H1 (cell line): ENCODE results near the gene NELL1. TPM values are rescaled to one million over a fixed set of nuclear protein-coding genes. Genes with fewer than 3 reads are reported as not detected.

Experiments used
- CTCF ChIA-PET: fragments of 300-600 bp; sonication (Branson Sonifier 250); formaldehyde crosslinking; loops from one replicate; lab custom pipeline; 2021; ENCODE audit not compliant: partially characterized antibody; lab: Charles Lee
- POLR2A ChIA-PET: fragments of 300-600 bp; sonication (Branson Sonifier 250); formaldehyde crosslinking; loops from one replicate; lab custom pipeline; 2021; ENCODE audit warnings: inconsistent platforms; ENCODE audit not compliant: partially characterized antibody; lab: Charles Lee
- DNase-seq, 2 experiments: peaks; one replicate each; pipeline versions ENCODE4 v3.0.0 to v3.0.0-alpha.2; 2010 to 2022; ENCODE audit warnings: low spot score in 2 of 2, low read depth in 1 of 2, mixed read lengths in 1 of 2
- FAIRE-seq: peaks from 2 replicates; lab custom pipeline; 2011; peaks lifted over from hg19 to GRCh38; lab: Jason Lieb, UNC
- H2AFZ ChIP-seq: 2 replicates; pipeline ENCODE4 v1.8.1; 2012; ENCODE audit warnings: low read length, inconsistent platforms
- H2AK5ac ChIP-seq: 2 replicates; pipeline ENCODE4 v1.6.1; 2013; ENCODE audit warnings: low read depth, low read length
- H2BK120ac ChIP-seq: replicated peaks from 2 replicates; pipeline ENCODE3; 2013; ENCODE audit warnings: low read depth, low read length, inconsistent platforms
- H2BK12ac ChIP-seq: 2 replicates; pipeline ENCODE4 v1.6.1; 2013; ENCODE audit warnings: low read depth, low read length
- H2BK15ac ChIP-seq: 2 replicates; pipeline ENCODE4 v1.6.1; 2013; ENCODE audit warnings: low read length
- H2BK20ac ChIP-seq: 2 replicates; pipeline ENCODE4 v1.6.1; 2013; ENCODE audit warnings: low read length
- H2BK5ac ChIP-seq: 2 replicates; pipeline ENCODE4 v1.6.1; 2013; ENCODE audit warnings: low read depth, low read length
- H3K14ac ChIP-seq: 2 replicates; pipeline ENCODE4 v1.6.1; 2013; ENCODE audit warnings: inconsistent platforms; ENCODE audit not compliant: insufficient read length
- H3K18ac ChIP-seq: 2 replicates; pipeline ENCODE4 v1.6.1; 2013; ENCODE audit warnings: low read length; ENCODE audit errors: extremely low read depth
- H3K23ac ChIP-seq: 2 replicates; pipeline ENCODE4 v1.6.1; 2013; ENCODE audit warnings: inconsistent platforms; ENCODE audit not compliant: insufficient read length
- H3K23me2 ChIP-seq: 2 replicates; pipeline ENCODE4 v1.6.1; 2013; ENCODE audit warnings: low read depth, low read length
- H3K27ac ChIP-seq: 2 replicates; pipeline ENCODE4 v1.6.1; 2011; ENCODE audit warnings: low read depth, low read length, inconsistent platforms
- H3K27me3 ChIP-seq, 4 experiments: replicated peaks in 1 of 4; 1 replicate in 1 of 4; 2 replicates in 3 of 4; pipeline versions ENCODE4 v1.6.1 to v1.8.1; 2011 to 2013; ENCODE audit warnings: low read length in 3 of 4, mild to moderate bottlenecking in 3 of 4, inconsistent platforms in 2 of 4, mixed read lengths in 2 of 4, moderate library complexity in 1 of 4; ENCODE audit not compliant: control insufficient read depth in 3 of 4, insufficient read depth in 3 of 4; ENCODE audit errors: extremely low read depth in 1 of 4
- H3K36me3 ChIP-seq, 4 experiments: 2 replicates each; pipeline versions ENCODE4 v1.6.1 to v1.8.1; 2011 to 2013; ENCODE audit warnings: mild to moderate bottlenecking in 4 of 4, low read length in 3 of 4, moderate library complexity in 2 of 4, control low read depth in 1 of 4, inconsistent platforms in 1 of 4; ENCODE audit not compliant: insufficient read depth in 4 of 4, control insufficient read depth in 2 of 4
- H3K4ac ChIP-seq: replicated peaks from 2 replicates; pipeline ENCODE3; 2013; ENCODE audit warnings: low read length, low read depth, mixed read lengths, inconsistent platforms; ENCODE audit not compliant: insufficient read length
- H3K4me1 ChIP-seq, 4 experiments: replicated peaks in 1 of 4; 1 replicate in 1 of 4; 2 replicates in 3 of 4; pipeline versions ENCODE4 v1.6.1 to v1.8.1; 2011 to 2013; ENCODE audit warnings: low read length in 3 of 4, inconsistent platforms in 2 of 4, mixed read lengths in 1 of 4; ENCODE audit not compliant: insufficient read depth in 4 of 4, control insufficient read depth in 3 of 4
- H3K4me2 ChIP-seq, 2 experiments: 2 replicates each; pipeline versions ENCODE4 v1.6.1 to v1.8.1; 2011 to 2013; ENCODE audit warnings: low read depth in 2 of 2, low read length in 2 of 2, control low read depth in 1 of 2, inconsistent platforms in 1 of 2, mild to moderate bottlenecking in 1 of 2; ENCODE audit not compliant: insufficient read depth in 1 of 2
- H3K4me3 ChIP-seq, 4 experiments: fragments of 200-600, 300-600 bp in 1 of 4; sonication (generic), shearing (Covaris generic), sonication (Bioruptor Twin) in 1 of 4; 2 replicates each; pipeline versions ENCODE4 v1.5.1 to v1.8.1; 2011 to 2016; ENCODE audit warnings: low read length in 4 of 4, low read depth in 3 of 4, control low read depth in 2 of 4, inconsistent platforms in 2 of 4, mild to moderate bottlenecking in 2 of 4, mixed read lengths in 1 of 4, moderate library complexity in 1 of 4; ENCODE audit not compliant: insufficient read depth in 2 of 4; ENCODE audit errors: extremely low read depth in 1 of 4
- H3K56ac ChIP-seq: replicated peaks from 2 replicates; pipeline ENCODE3; 2013; ENCODE audit warnings: low read depth, mild to moderate bottlenecking, mixed read lengths, low read length, inconsistent platforms; ENCODE audit not compliant: insufficient read length
- H3K79me1 ChIP-seq: 2 replicates; pipeline ENCODE4 v1.6.1; 2013; ENCODE audit warnings: low read depth, low read length, control low read depth
- H3K79me2 ChIP-seq, 2 experiments: 2 replicates each; pipeline versions ENCODE4 v1.6.1 to v1.8.1; 2012 to 2013; ENCODE audit warnings: low read length in 2 of 2, mild to moderate bottlenecking in 2 of 2, inconsistent platforms in 1 of 2; ENCODE audit not compliant: insufficient read depth in 2 of 2, control insufficient read depth in 1 of 2
- H3K9ac ChIP-seq, 4 experiments: replicated peaks in 1 of 4; 1 replicate in 1 of 4; 2 replicates in 3 of 4; pipeline versions ENCODE4 v1.6.1 to v1.8.1; 2011 to 2013; ENCODE audit warnings: low read depth in 3 of 4, low read length in 3 of 4, control low read depth in 2 of 4, mild to moderate bottlenecking in 2 of 4, moderate library complexity in 2 of 4, inconsistent platforms in 1 of 4; ENCODE audit errors: extremely low read depth in 1 of 4
- H3K9me3 ChIP-seq, 2 experiments: 2 replicates each; pipeline versions ENCODE4 v1.6.1 to v1.8.1; 2012 to 2013; ENCODE audit warnings: mild to moderate bottlenecking in 2 of 2, moderate library complexity in 2 of 2, control low read depth in 1 of 2, inconsistent platforms in 1 of 2, low read depth in 1 of 2, low read length in 1 of 2, mixed read lengths in 1 of 2; ENCODE audit not compliant: insufficient read depth in 2 of 2
- H4K20me1 ChIP-seq, 2 experiments: replicated peaks in 1 of 2; 2 replicates each; pipeline versions ENCODE3 to v1.8.1; 2011 to 2013; ENCODE audit warnings: inconsistent platforms in 2 of 2, low read length in 2 of 2, mild to moderate bottlenecking in 1 of 2; ENCODE audit not compliant: insufficient read depth in 2 of 2, control insufficient read depth in 1 of 2
- H4K5ac ChIP-seq: 2 replicates; pipeline ENCODE4 v1.6.1; 2013; ENCODE audit warnings: low read length, low read depth, mixed read lengths, inconsistent platforms; ENCODE audit not compliant: insufficient read length
- H4K8ac ChIP-seq: 2 replicates; pipeline ENCODE4 v1.8.0; 2013; ENCODE audit warnings: mild to moderate bottlenecking, moderate library complexity, low read length, inconsistent platforms; ENCODE audit not compliant: insufficient read depth; ENCODE audit errors: extremely low read depth
- H4K91ac ChIP-seq: replicated peaks from 2 replicates; pipeline ENCODE3; 2013; ENCODE audit warnings: low read length, mixed read lengths, inconsistent platforms; ENCODE audit not compliant: insufficient read length
- FOSL1 ChIP-seq: IDR thresholded peaks from 2 replicates; pipeline ENCODE4 v1.6.1; 2011; ENCODE audit warnings: mild to moderate bottlenecking, low read depth, low read length, moderate library complexity; ENCODE audit not compliant: insufficient read depth
- JUN ChIP-seq: IDR thresholded peaks from 2 replicates; pipeline ENCODE4 v1.6.1; 2011; ENCODE audit warnings: low read depth, mild to moderate bottlenecking, improper control_type of control experiment, low read length
- KDM1A ChIP-seq: fragments of 200-600, 300-600 bp; sonication (generic); IDR thresholded peaks from 2 replicates; pipeline ENCODE4 v1.7.1; 2016; ENCODE audit warnings: mild to moderate bottlenecking, low read length, borderline replicate concordance
- MAX ChIP-seq: IDR thresholded peaks from 2 replicates; pipeline ENCODE4 v1.6.1; 2012; ENCODE audit warnings: inconsistent platforms
- NRF1 ChIP-seq: IDR thresholded peaks from 2 replicates; pipeline ENCODE4 v1.6.1; 2011; ENCODE audit warnings: mild to moderate bottlenecking, low read depth, low read length, improper control_type of control experiment
- RBBP5 ChIP-seq: IDR thresholded peaks from 2 replicates; pipeline ENCODE4 v1.7.1; 2012; ENCODE audit warnings: low read depth, mild to moderate bottlenecking, inconsistent platforms, low read length, moderate library complexity, borderline replicate concordance
- SP4 ChIP-seq: IDR thresholded peaks from 2 replicates; pipeline ENCODE4 v1.6.1; 2012; ENCODE audit warnings: low read length, inconsistent platforms
- SUZ12 ChIP-seq: fragments of 200-600 bp; sonication (generic); IDR thresholded peaks from 2 replicates; pipeline ENCODE4 v1.6.1; 2012; ENCODE audit warnings: mild to moderate bottlenecking, inconsistent platforms, low read length, moderate library complexity, mixed read lengths
- USF2 ChIP-seq: IDR thresholded peaks from 2 replicates; pipeline ENCODE4 v1.6.1; 2011; ENCODE audit warnings: low read length, improper control_type of control experiment
- ZNF274 ChIP-seq: IDR thresholded peaks from 2 replicates; pipeline ENCODE4 v1.7.0; 2012; ENCODE audit warnings: low read length, borderline replicate concordance; ENCODE audit errors: extremely low read depth
- WGBS, 2 experiments: shearing (Covaris generic) in 1 of 2; methylation state at CpG; one replicate each; pipeline versions ENCODE4 v1.1.6 to v1.1.7; 2013 to 2015; ENCODE audit warnings: low lambda C conversion rate in 2 of 2, mixed read lengths in 2 of 2, inconsistent platforms in 1 of 2, low coverage in 1 of 2, missing lambda C conversion rate in 1 of 2; ENCODE audit not compliant: insufficient replicate concordance in 2 of 2, insufficient coverage in 1 of 2, insufficient read length in 1 of 2; ENCODE audit errors: extremely low coverage in 1 of 2, missing lambda C conversion rate in 1 of 2; 5-methylcytosine and 5-hydroxymethylcytosine counted together
- polyA plus RNA-seq, 7 experiments: library from polyadenylated mRNA; depleted of rRNA in 3 of 7; stranded (reverse) in 5 of 7; unstranded in 2 of 7; fragments of >200 nt in 5 of 7; fragments of 200-250 nt in 2 of 7; gene quantifications; 1 replicate in 5 of 7; 2 replicates in 1 of 7; 4 replicates in 1 of 7; pipeline versions ENCODE4 v1.2.1 to v1.2.3, GENCODE V29; 2011 to 2013; ENCODE audit warnings: missing spikeins in 2 of 7, mixed read lengths in 2 of 7
- total RNA-seq: library from RNA; stranded (reverse); fragmentation: NEBNext Ultra II Directional; extraction: Animal tissue kit (Norgen Biotek cat#: 25700); gene quantifications from 2 replicates; pipeline ENCODE4 v1.2.1, GENCODE V29; 2021

Gene NELL1
- total and polyA plus RNA-seq, 2 of the 8 experiments (the other 6 are each of a cell fraction or from before 2014, with no cell fraction given), result 0.21 TPM; not detected in 1

DNA sequence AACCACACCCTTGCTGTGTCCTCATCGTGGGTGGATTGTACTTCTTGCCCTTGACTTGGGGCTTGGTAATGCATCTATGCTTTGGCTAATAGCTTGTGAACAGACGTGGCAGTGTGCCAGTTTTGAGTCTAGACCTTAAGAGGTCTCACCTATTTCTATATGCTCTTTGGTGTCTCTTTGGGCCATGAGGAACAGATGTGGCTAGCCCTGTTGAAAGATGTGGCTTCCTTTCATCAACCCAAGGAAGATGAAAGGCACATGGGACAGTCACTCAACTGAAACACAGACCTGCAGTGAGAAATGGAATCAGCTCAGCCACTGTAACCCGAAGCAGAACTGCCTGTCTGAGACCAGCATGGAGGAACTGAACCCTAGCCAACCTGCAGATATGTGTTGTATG is 7.9 kb upstream of the NELL1 start:
- H3K36me3 ChIP-seq, result no peaks in the 10 kb centered on the region
- no peak overlapping the region for H2BK12ac ChIP-seq
- no peak for TF ChIP-seq MAX
- no peak for TF ChIP-seq RBBP5
- TF ChIP-seq ZNF274, result no peak
- TF ChIP-seq KDM1A, result no peak
- TF ChIP-seq SP4, result no peak
- TF ChIP-seq FOSL1, result no peak
- TF ChIP-seq SUZ12, result no peak
- no peak for TF ChIP-seq USF2
- TF ChIP-seq JUN, result no peak
- TF ChIP-seq NRF1, result no peak
- no peaks in the 10 kb centered on the region for H3K79me1 ChIP-seq
- H3K18ac ChIP-seq, result no peak overlapping the region
- no peaks in the 10 kb centered on the region for H4K20me1 ChIP-seq
- H3K27me3 ChIP-seq, result no peaks in the 10 kb centered on the region
- H2BK5ac ChIP-seq, result no peak overlapping the region
- no peak overlapping the region for H3K4me2 ChIP-seq
- no peak overlapping the region for H2AK5ac ChIP-seq
- no peak overlapping the region for H3K23ac ChIP-seq
- H3K56ac ChIP-seq, result no peak overlapping the region
- FAIRE-seq (no peak), DNase-seq (no peak)
- no peak overlapping the region for H4K91ac ChIP-seq
- no peak overlapping the region for H2BK120ac ChIP-seq
- ChIA-PET CTCF (interaction anchor here (2.2 kb wide), 1 partner anchor 10 kb away, joined by 14 read pairs; no protein-coding TSS in a partner anchor), POLR2A (no interaction called here)
- no peaks in the 10 kb centered on the region; the same call in 1 of the 2 replicates for H3K23me2 ChIP-seq
- no peak overlapping the region for H2AFZ ChIP-seq
- H4K8ac ChIP-seq, result no peak overlapping the region
- H3K4me3 ChIP-seq, result no peak overlapping the region
- no peak overlapping the region for H3K9ac ChIP-seq
- H3K14ac ChIP-seq, result no peak overlapping the region
- peaks cover 0 to 7% (median 5%) of the 10 kb centered on the region in 4 experiments; a peak in 5 of 7 replicates for H3K4me1 ChIP-seq
- no peak overlapping the region for H2BK20ac ChIP-seq
- no peak overlapping the region for H4K5ac ChIP-seq
- 88% methylated on average over 3 of the region's 3 CpGs; no CpG with 5 or more reads in 1 of the 2 experiments for WGBS, 2 experiments
- no peak overlapping the region for H3K27ac ChIP-seq
- H3K9me3 ChIP-seq, result no peaks in the 10 kb centered on the region
- H3K4ac ChIP-seq, result no peak overlapping the region
- peak overlapping the region; percentile 73 for H2BK15ac ChIP-seq
- no peaks in the 10 kb centered on the region for H3K79me2 ChIP-seq
